Effector memory CD4-positive, alpha-beta T cell (primary cell): ENCODE data around the gene FRMD4B.

Experiments
- DNase-seq, 3 donors: peaks; one replicate each; pipeline ENCODE4 v3.0.0-alpha.2; 2020
- H3K27ac ChIP-seq: 2 replicates; pipeline ENCODE4 v1.7.0; 2013; ENCODE audit warnings: mild to moderate bottlenecking, low read length, moderate library complexity; ENCODE audit not compliant: insufficient read depth, poor library complexity, severe bottlenecking
- H3K27me3 ChIP-seq: replicated peaks from 2 replicates; pipeline ENCODE4 v1.7.0; 2013; ENCODE audit warnings: mild to moderate bottlenecking, low read length; ENCODE audit not compliant: insufficient read depth, control insufficient read depth, poor library complexity, severe bottlenecking
- H3K36me3 ChIP-seq: 2 replicates; pipeline ENCODE4 v1.7.0; 2013; ENCODE audit warnings: mild to moderate bottlenecking, low read length, moderate library complexity; ENCODE audit not compliant: control insufficient read depth, insufficient read depth
- H3K4me1 ChIP-seq: 2 replicates; pipeline ENCODE4 v1.7.0; 2013; ENCODE audit warnings: low read length, mild to moderate bottlenecking; ENCODE audit not compliant: control insufficient read depth, insufficient read depth, poor library complexity, severe bottlenecking
- H3K4me3 ChIP-seq: 2 replicates; pipeline ENCODE4 v1.7.0; 2013; ENCODE audit warnings: low read length, low read depth, mild to moderate bottlenecking; ENCODE audit not compliant: insufficient read depth, poor library complexity, severe bottlenecking
- H3K9me3 ChIP-seq: 2 replicates; pipeline ENCODE4 v1.7.0; 2013; ENCODE audit warnings: mild to moderate bottlenecking, low read length, moderate library complexity; ENCODE audit not compliant: control insufficient read depth

Gene FRMD4B

GRCh38 chr3:69386556-69387385 lies 883 bp upstream of the FRMD4B start:
- no peak overlapping the region for H3K27ac ChIP-seq
- peaks cover 3% of the 10 kb centered on the region for H3K4me1 ChIP-seq
- H3K9me3 ChIP-seq = no peaks in the 10 kb centered on the region
- H3K27me3 ChIP-seq = peaks cover 17% of the 10 kb centered on the region
- H3K4me3 ChIP-seq = no peak overlapping the region
- no peaks in the 10 kb centered on the region for H3K36me3 ChIP-seq
- DNase-seq = no peak

DNA sequence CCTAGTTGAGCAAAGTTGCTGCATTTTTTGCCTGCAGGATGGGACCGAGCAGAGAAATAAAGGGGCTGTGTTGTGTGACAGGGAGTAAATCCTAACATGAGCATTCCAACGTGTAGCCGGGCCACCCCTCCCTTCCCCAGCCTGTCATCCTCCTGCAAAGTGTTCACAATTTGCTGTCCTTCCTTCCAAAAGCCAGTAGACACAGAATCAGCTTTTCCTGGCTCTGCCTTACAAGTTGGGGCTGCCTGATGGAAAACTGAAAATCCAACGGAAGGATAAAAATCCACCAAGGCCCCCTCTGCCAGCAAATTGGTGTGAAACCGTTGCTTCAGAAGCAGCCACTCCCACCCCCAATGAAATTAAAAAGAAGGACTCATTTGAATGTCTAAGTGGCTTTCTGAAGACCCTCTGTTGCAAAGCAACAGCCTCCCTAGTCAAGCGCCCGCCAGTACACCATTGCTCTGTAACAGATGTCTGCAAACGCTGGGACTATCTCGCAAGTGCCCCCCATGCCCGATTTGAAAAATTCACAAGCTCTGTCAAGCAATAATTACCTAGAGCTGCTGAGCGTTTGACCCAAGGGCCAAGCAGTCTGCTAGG lies 665 bp downstream of the FRMD4B start:
- no peak overlapping the region for H3K27ac ChIP-seq

GRCh38 chr3:69384326-69384725 lies 1.6 kb downstream of the FRMD4B start:
- no peak overlapping the region for H3K27ac ChIP-seq
- H3K4me3 ChIP-seq = no peak overlapping the region
- H3K4me1 ChIP-seq = peaks cover 3% of the 10 kb centered on the region
- DNase-seq = no peak
- no peaks in the 10 kb centered on the region for H3K36me3 ChIP-seq
- peaks cover 17% of the 10 kb centered on the region for H3K27me3 ChIP-seq
- H3K9me3 ChIP-seq = no peaks in the 10 kb centered on the region

More for the DNA sequence above, 665 bp downstream of the FRMD4B start:
- H3K27me3 ChIP-seq = peaks cover 17% of the 10 kb centered on the region
- no peaks in the 10 kb centered on the region for H3K9me3 ChIP-seq
- no peaks in the 10 kb centered on the region for H3K36me3 ChIP-seq
- DNase-seq = no peak
- H3K4me3 ChIP-seq = peak overlapping the region; percentile 35
- H3K4me1 ChIP-seq = peaks cover 3% of the 10 kb centered on the region

DNA sequence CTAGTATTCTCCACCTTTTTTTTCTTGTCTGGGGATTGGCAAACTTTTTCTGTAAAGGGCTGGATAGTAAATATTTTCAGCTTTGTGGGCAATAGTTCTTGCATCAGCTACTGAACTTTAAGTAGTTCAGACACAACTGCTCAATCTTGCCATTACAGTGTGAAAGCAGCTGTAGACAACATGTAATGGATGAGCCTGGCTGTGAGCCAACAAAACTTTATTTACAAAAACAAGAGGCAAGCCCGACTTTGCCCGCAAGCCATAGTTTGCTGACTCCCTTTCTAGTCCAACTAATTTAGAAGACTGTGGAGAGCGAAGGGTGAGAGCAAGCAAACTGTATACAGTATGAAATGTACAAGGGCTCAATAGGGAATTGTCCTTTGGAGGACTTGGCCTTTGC lies 6.2 kb downstream of the FRMD4B start:
- no peak overlapping the region for H3K27ac ChIP-seq
- no peaks in the 10 kb centered on the region for H3K4me1 ChIP-seq
- H3K27me3 ChIP-seq = peaks cover 5% of the 10 kb centered on the region
- no peak for DNase-seq
- H3K9me3 ChIP-seq = no peaks in the 10 kb centered on the region
- H3K36me3 ChIP-seq = no peaks in the 10 kb centered on the region
- no peak overlapping the region for H3K4me3 ChIP-seq

DNA sequence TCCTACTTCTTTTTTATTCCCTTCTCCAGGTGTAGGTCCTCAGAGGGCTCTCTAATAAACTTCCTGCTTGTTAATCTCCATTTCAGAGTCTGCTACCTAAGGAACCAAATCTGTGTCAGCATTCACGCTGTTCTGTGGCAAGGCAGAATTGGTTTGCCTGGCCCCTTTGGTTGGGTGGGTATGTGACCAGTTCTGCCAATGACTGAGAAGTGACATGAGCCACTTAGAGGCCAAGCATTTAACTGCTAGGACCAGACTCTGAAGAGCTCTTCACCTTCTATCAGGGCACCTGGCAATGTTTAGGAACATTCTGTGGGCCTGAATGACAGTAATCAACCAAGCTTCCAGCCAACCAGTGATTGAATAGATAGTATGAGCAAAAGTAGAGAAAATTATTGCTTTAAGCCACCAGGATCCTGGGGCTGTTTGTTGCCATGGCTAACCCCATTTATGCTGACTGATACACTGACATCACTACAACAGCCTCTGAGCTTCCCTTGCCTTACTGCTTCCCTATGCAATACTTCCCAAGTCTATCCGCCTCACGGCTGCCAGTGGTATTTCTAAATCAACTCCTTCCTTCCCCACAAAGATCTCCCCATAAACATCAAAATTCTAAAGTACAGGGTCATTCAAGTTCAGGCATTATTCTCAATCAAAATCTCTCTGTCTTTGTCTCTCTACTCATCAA lies 7.6 kb downstream of the FRMD4B start:
- no peak overlapping the region for H3K27ac ChIP-seq

DNA sequence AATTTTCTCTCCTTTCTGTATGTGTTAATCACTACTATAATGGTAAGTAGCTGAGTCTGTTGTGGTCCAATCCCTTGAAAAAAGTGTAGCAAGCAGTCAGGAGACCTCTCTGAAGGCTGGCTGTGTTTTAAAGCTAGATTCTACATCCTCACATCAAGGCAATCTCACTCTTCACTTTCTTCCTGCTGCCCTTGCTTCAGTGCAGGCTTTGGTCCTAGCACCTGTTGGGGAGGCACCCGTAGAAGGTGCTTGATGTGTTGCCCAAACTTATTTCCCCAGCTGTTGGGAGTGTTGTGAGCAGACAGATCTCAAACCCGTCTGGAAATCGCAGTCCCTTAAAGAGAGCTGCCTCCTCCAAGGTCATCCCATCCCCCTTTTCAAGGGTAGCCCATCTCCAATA lies 8.6 kb downstream of the FRMD4B start:
- no peak overlapping the region for H3K27ac ChIP-seq
- no peaks in the 10 kb centered on the region for H3K27me3 ChIP-seq
- H3K4me3 ChIP-seq = no peak overlapping the region
- no peaks in the 10 kb centered on the region for H3K9me3 ChIP-seq
- no peaks in the 10 kb centered on the region for H3K36me3 ChIP-seq
- DNase-seq = no peak
- no peaks in the 10 kb centered on the region for H3K4me1 ChIP-seq

More for the DNA sequence above, 7.6 kb downstream of the FRMD4B start:
- no peak overlapping the region for H3K4me3 ChIP-seq
- H3K4me1 ChIP-seq = no peaks in the 10 kb centered on the region
- H3K27me3 ChIP-seq = no peaks in the 10 kb centered on the region
- H3K9me3 ChIP-seq = no peaks in the 10 kb centered on the region
- DNase-seq = no peak
- H3K36me3 ChIP-seq = no peaks in the 10 kb centered on the region

- no peaks in the 10 kb centered on the region for H3K36me3 ChIP-seq
- no peaks in the 10 kb centered on the region for H3K9me3 ChIP-seq
- H3K4me3 ChIP-seq = no peak overlapping the region
Measured at GRCh38 chr3:69376731-69377130, 9.2 kb downstream of the FRMD4B start.

GRCh38 chr3:69371816-69372215 lies 14.1 kb downstream of the FRMD4B start:
- Histone ChIP-seq H3K27ac (no peak overlapping the region), H3K27me3 (no peaks in the 10 kb centered on the region)
- DNase-seq = no peak

More at GRCh38 chr3:69376731-69377130, 9.2 kb downstream of the FRMD4B start:
- H3K4me1 ChIP-seq = no peaks in the 10 kb centered on the region
- no peak for DNase-seq
- H3K27ac ChIP-seq = no peak overlapping the region
- no peaks in the 10 kb centered on the region for H3K27me3 ChIP-seq

DNA sequence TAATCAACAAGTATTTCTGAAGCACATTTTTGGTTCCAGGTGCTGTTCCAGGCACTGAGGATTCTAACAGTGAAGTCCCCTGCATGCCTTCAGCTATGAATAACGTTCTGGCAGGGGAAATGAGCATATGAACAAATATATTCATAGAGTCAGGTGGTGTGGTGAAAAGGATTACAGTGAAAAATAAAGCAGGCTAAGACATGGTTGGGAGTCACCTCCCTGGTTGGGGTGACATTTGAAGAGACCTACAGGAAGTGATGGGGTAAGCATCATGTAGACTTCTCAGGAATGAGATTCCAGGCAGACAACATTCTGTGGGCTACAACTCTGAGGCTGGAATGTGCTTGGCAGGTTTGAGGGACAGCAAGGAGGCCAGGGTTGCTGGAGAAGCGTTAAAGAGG lies 15.0 kb downstream of the FRMD4B start:
- DNase-seq = no peak
- no peak overlapping the region for H3K27ac ChIP-seq
- H3K36me3 ChIP-seq = no peaks in the 10 kb centered on the region
- no peaks in the 10 kb centered on the region for H3K27me3 ChIP-seq
- H3K4me3 ChIP-seq = no peak overlapping the region
- no peaks in the 10 kb centered on the region for H3K4me1 ChIP-seq
- H3K9me3 ChIP-seq = no peaks in the 10 kb centered on the region

More at GRCh38 chr3:69371816-69372215, 14.1 kb downstream of the FRMD4B start:
- H3K4me1 ChIP-seq = no peaks in the 10 kb centered on the region
- H3K36me3 ChIP-seq = no peaks in the 10 kb centered on the region
- no peak overlapping the region for H3K4me3 ChIP-seq
- H3K9me3 ChIP-seq = no peaks in the 10 kb centered on the region
